HS-27A (cell line): Measurements from ENCODE around the gene IL1A.

Experiments used
- DNase-seq: peaks from one replicate; pipeline ENCODE4 v3.0.0-alpha.2; 2012; ENCODE audit warnings: low read depth, missing footprints

IL1A gene

GRCh38 chr2:112762276-112762675 is 22.0 kb downstream of the IL1A start:
- no peak for DNase-seq

- DNase-seq, result no peak
These were observed 24.1 kb downstream of the IL1A start for GRCh38 chr2:112760149-112760548.

- no peak for DNase-seq
These were observed 25.6 kb downstream of the IL1A start for GRCh38 chr2:112758711-112759110.

GRCh38 chr2:112757265-112757664 is 27.0 kb downstream of the IL1A start:
- no peak for DNase-seq

- DNase-seq, result no peak
These were observed 28.1 kb downstream of the IL1A start for GRCh38 chr2:112756207-112756606.

- DNase-seq, result no peak
These were observed 28.8 kb downstream of the IL1A start for GRCh38 chr2:112755444-112755843.

GRCh38 chr2:112754564-112754963 is 29.7 kb downstream of the IL1A start:
- DNase-seq, result no peak

- no peak for DNase-seq
These were observed 31.6 kb downstream of the IL1A start for GRCh38 chr2:112752667-112753066.

GRCh38 chr2:112751451-112752197 is 32.7 kb downstream of the IL1A start:
- DNase-seq, result no peak

GRCh38 chr2:112750560-112750843 is 33.8 kb downstream of the IL1A start:
- DNase-seq, result no peak

GRCh38 chr2:112749755-112750559 is 34.3 kb downstream of the IL1A start:
- DNase-seq, result peak; percentile 57

GRCh38 chr2:112740527-112740926 is 43.8 kb downstream of the IL1A start:
- no peak for DNase-seq

GRCh38 chr2:112737542-112738232 is 46.6 kb downstream of the IL1A start:
- DNase-seq, result no peak

- DNase-seq, result no peak
These were observed 50.4 kb downstream of the IL1A start for GRCh38 chr2:112733871-112734270.

- no peak for DNase-seq
These were observed 50.8 kb downstream of the IL1A start for GRCh38 chr2:112733456-112733855.

- DNase-seq, result no peak
These were observed 52.8 kb downstream of the IL1A start for GRCh38 chr2:112731479-112731878.

- DNase-seq, result no peak
These were observed 53.5 kb downstream of the IL1A start for GRCh38 chr2:112730791-112731190.

GRCh38 chr2:112730216-112730615 is 54.1 kb downstream of the IL1A start:
- no peak for DNase-seq

GRCh38 chr2:112728378-112729175 is 55.7 kb downstream of the IL1A start:
- no peak for DNase-seq

- DNase-seq, result no peak
These were observed 56.3 kb downstream of the IL1A start for GRCh38 chr2:112728029-112728362.

GRCh38 chr2:112727276-112728028 is 56.8 kb downstream of the IL1A start:
- DNase-seq, result no peak
